Right cardiac atrium (tissue), 5 donors: ENCODE measurements around the gene CST1. TPM values are rescaled to one million over a fixed set of nuclear protein-coding genes. Genes with fewer than 3 reads are reported as not detected.
"Not testable (repeated sequence)": the region's sequence is repeated elsewhere in the genome, so short reads cannot be mapped to it uniquely, and the experiment has no call there.

Experiments used
- ATAC-seq, 2 donors: fragments of 200-7000 bp; cut with Tn5 transposase; one replicate each; pipeline versions ENCODE4 v1.8.0 to v1.9.1; 2020; ENCODE audit warnings: moderate library complexity in 2 of 2, mild to moderate bottlenecking in 1 of 2
- DNase-seq, 3 donors: peaks; one replicate each; pipeline ENCODE4 v3.0.0-alpha.2; 2020
- H3K27ac ChIP-seq: one replicate; pipeline ENCODE4 v1.5.1; 2013; ENCODE audit warnings: mild to moderate bottlenecking, low read length, control low read depth, moderate library complexity
- H3K27me3 ChIP-seq: one replicate; pipeline ENCODE4 v1.6.1; 2013; ENCODE audit not compliant: control insufficient read depth, insufficient read depth
- H3K4me1 ChIP-seq: one replicate; pipeline ENCODE4 v1.6.1; 2013; ENCODE audit warnings: low read length; ENCODE audit not compliant: control insufficient read depth, insufficient read depth
- H3K4me3 ChIP-seq: one replicate; pipeline ENCODE4 v1.5.1; 2013; ENCODE audit warnings: low read length, control low read depth
- H3K9me3 ChIP-seq: one replicate; pipeline ENCODE4 v1.6.1; 2013; ENCODE audit warnings: low read length; ENCODE audit not compliant: control insufficient read depth
- WGBS: extraction: QIAGEN DNeasy Blood & Tissue Kit; methylation state at CpG from one replicate; pipeline ENCODE4 v1.1.7; 2013; 5-methylcytosine and 5-hydroxymethylcytosine counted together
- intact Hi-C, 4 donors: fragments of 100-400 bp; cut with DNase I; formaldehyde crosslinking; loops; one replicate each; pipeline versions ENCODE4 v1.11.0 to v1.14.0; 2022 to 2023
- long read RNA-seq, 4 donors: library from polyadenylated mRNA; unstranded; transcript quantifications; one replicate each; pipeline ENCODE4 v2.0.0, GENCODE V29; 2020 to 2021
- polyA plus RNA-seq: library from polyadenylated mRNA; stranded (reverse); fragments of 200-250 nt; gene quantifications from one replicate; pipeline ENCODE4 v1.2.3, GENCODE V29; 2013
- total RNA-seq, 4 donors: library from RNA; stranded (reverse); fragmentation: NEBNext Ultra II Directional; extraction: Animal tissue kit (Norgen Biotek cat#: 25700); gene quantifications; one replicate each; pipeline ENCODE4 v1.2.1, GENCODE V29; 2021
- donor health status: healthy with polysubstance abuse.
- donor health status: DM: no; HTN: yes; CAD: no.
- donor health status: DM: no; HTN: no; CAD: no.
- donor health status: DM: no; HTN: yes; CAD: no; lungs with severe emphysema.
- donor health status: DM: yes; HTN: yes; CAD: no.

Gene CST1, protein sequence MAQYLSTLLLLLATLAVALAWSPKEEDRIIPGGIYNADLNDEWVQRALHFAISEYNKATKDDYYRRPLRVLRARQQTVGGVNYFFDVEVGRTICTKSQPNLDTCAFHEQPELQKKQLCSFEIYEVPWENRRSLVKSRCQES
- not detected for total RNA-seq
- not detected for polyA plus RNA-seq
- long read RNA-seq, donor 1, result 0 reads
- long read RNA-seq, donor 2, result 0 reads
- long read RNA-seq, donor 3, result 0 reads
- long read RNA-seq, donor 4, result 0 reads

- H3K27ac ChIP-seq, intact Hi-C loops, H3K4me3 ChIP-seq, H3K9me3 ChIP-seq, H3K4me1 ChIP-seq, H3K27me3 ChIP-seq, DNase-seq, ATAC-seq: not testable (repeated sequence)
- 52% methylated on average over 3 of the region's 3 CpGs for WGBS
Observed at GRCh38 chr20:23750786-23751185, at the start of gene CST1. Gene CST1, minus strand, starts transcription at chr20:23750935. Its CDS starts 69 bp downstream, at chr20:23750866.

DNA sequence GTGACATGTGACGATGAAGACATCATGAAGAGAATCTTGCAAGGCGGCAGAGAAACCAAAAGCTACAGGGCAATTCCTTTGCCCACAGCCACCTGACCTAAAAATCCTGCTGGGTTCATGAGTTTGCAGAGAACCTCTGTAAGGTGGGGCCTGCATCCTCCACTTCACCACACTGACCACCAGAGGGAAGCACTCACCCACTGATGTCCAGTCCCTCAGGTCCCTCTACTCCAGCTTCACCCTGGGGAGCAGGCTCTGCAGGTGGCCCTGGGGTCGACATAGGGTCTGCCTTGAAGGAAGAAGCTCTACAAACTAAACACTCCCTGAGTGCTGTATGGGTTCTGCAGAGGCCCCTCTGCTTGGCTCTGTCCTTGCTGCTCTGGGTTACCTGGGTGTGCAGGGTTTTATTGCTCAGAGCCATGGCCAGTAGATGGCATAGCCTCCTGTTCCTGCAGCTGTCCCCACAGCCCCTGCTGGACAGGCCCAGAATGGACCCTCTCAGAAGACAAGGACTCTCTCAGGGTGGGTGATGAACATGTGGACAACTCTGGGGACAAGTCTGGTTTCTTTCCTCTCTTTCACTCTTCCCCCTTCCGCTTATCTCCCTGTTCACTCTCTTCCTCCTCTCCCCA lies 48.6 kb upstream of the CST1 start:
- H3K4me3 ChIP-seq, H3K27me3 ChIP-seq, H3K27ac ChIP-seq, H3K9me3 ChIP-seq, intact Hi-C loops, H3K4me1 ChIP-seq: not testable (repeated sequence)
- 47% methylated on average over 4 of the region's 4 CpGs for WGBS
- peak in 2 of 3 donors; percentile 51 to 63 for DNase-seq
- ATAC-seq, result peak; percentile 73 to 81

- ATAC-seq, result no peak
Observed at GRCh38 chr20:23795526-23795925, 44.8 kb upstream of the CST1 start.

GRCh38 chr20:23794841-23795240 lies 44.1 kb upstream of the CST1 start:
- Histone ChIP-seq H3K27ac (no peak overlapping the region), H3K27me3 (no peaks in the 10 kb centered on the region), H3K9me3 (no peaks in the 10 kb centered on the region), H3K4me3 (no peak overlapping the region), H3K4me1 (no peaks in the 10 kb centered on the region)
- WGBS, result 46% methylated on average over 7 of the region's 7 CpGs
- intact Hi-C loops, result no loop called here
- DNase-seq (no peak), ATAC-seq (no peak)

More at GRCh38 chr20:23795526-23795925, 44.8 kb upstream of the CST1 start:
- Histone ChIP-seq H3K4me1 (no peaks in the 10 kb centered on the region), H3K4me3 (no peak overlapping the region), H3K27me3 (no peaks in the 10 kb centered on the region), H3K27ac (no peak overlapping the region), H3K9me3 (no peaks in the 10 kb centered on the region)
- WGBS, result 69% methylated on average over 3 of the region's 3 CpGs
- intact Hi-C loops, result no loop called here
- no peak for DNase-seq

DNA sequence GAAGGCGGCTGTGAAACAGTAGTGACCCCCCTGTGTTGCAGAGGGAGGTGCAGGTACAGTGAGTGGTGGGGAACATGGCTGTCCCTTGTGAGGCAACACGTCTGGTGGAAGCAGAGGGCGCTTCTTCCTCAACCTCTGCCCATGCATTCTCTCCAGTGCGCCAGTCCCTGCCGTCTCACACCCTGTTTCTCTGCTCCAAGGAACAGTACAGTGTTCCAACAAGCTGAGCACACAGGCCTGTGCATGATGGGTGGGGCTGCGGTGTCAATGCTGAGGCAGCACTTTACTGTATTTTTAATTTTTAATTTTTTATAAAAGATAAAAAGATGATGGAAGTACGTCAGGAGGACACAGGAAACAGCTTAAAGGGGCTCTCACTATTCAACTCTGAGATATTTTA lies 43.3 kb upstream of the CST1 start:
- Histone ChIP-seq H3K9me3 (no peaks in the 10 kb centered on the region), H3K27ac (no peak overlapping the region), H3K27me3 (no peaks in the 10 kb centered on the region), H3K4me1 (no peaks in the 10 kb centered on the region), H3K4me3 (no peak overlapping the region)
- 77% methylated on average over 7 of the region's 7 CpGs for WGBS
- no peak for DNase-seq
- intact Hi-C loops, result no loop called here
- no peak for ATAC-seq

DNA sequence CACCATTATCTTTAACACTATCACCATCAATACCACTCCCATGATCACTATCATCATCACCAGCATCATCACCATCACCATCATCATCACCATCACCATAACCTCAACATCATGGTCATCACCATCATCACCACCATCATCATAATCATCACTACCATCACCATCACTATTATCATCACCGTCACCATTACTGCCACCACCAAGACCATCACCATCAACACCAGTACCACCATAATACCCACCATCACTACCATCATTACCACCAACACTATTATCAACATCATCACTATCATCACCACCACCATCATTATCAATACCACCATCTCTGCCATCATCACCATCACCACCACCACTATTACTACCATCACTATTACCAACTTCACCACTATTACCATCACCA lies 32.7 kb upstream of the CST1 start:
- Histone ChIP-seq H3K27me3 (no peaks in the 10 kb centered on the region), H3K27ac (no peak overlapping the region), H3K4me1 (no peaks in the 10 kb centered on the region), H3K4me3 (no peak overlapping the region), H3K9me3 (no peaks in the 10 kb centered on the region)
- DNase-seq, result no peak
- no peak for ATAC-seq
- intact Hi-C loops, result no loop called here
- WGBS, result 94% methylated on average over 1 of the region's 1 CpG

DNA sequence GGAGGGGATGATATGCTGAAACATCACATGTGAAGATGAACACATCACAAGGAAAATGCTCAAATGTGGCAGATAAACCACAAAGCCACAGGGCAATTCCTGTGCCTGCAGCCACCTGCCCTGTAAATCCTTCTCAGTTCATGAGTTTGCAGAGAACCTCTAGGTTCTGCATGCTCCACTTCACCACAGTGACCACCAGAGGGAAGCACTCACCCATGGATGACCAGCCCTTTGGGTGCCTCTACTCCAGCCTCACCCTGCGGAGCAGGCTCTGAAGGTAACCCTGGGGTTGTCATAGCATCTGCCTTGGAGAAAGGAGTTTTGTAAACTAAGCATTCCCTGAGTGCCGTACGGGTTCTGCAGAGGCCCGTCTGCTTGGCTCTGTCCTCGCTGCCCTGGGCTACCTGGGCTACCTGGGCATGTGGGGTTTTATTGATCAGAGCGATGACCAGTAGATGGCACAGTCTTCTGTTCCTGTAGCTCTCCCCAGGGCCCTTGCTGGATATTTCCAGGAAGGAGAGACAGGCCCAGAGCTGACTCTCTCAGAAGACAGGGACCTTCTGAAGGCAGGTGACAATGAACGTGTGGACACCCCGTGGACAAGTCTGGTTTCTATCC lies 31.7 kb upstream of the CST1 start:
- peak in 1 of 2 donors; percentile 55 for ATAC-seq

DNA sequence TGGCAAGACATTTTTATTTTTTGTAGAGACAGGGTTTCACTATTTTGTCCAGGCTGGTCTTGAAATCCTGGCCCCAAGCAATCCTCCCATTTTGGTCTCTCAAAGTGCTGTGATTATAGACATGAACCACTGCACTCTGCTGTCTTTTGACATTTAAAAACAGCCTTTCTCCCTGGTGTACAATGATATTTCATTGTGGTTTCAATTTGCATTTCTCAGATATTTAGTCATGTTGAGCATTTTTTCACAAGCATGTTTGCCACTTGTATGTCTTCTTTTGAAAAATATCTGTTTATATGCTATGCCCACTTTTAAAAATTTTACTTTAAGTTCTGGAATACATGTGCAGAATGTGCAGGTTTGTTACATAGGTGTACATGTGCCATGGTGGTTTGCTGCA lies 27.9 kb upstream of the CST1 start:
- H3K4me1 ChIP-seq, H3K27ac ChIP-seq, DNase-seq, H3K4me3 ChIP-seq, H3K27me3 ChIP-seq, H3K9me3 ChIP-seq, ATAC-seq: not testable (repeated sequence)
- intact Hi-C loops, result loop anchor here in 1 of 4 donors (10.0 kb wide), 1 partner anchor 56 kb away; no protein-coding TSS in a partner anchor

More for the DNA sequence above, 31.7 kb upstream of the CST1 start:
- no peak for DNase-seq
- H3K4me3 ChIP-seq, result no peak overlapping the region
- WGBS, result 69% methylated on average over 8 of the region's 8 CpGs
- no peaks in the 10 kb centered on the region for H3K4me1 ChIP-seq
- H3K9me3 ChIP-seq, result no peaks in the 10 kb centered on the region
- intact Hi-C loops, result no loop called here
- H3K27ac ChIP-seq, result no peak overlapping the region
- H3K27me3 ChIP-seq, result no peaks in the 10 kb centered on the region

GRCh38 chr20:23777380-23777779 lies 26.6 kb upstream of the CST1 start:
- not testable (repeated sequence) for ATAC-seq, DNase-seq, H3K27ac ChIP-seq, H3K27me3 ChIP-seq, H3K4me3 ChIP-seq, H3K9me3 ChIP-seq, H3K4me1 ChIP-seq
- intact Hi-C loops, result loop anchor here in 1 of 4 donors (10.0 kb wide), 1 partner anchor 57 kb away; no protein-coding TSS in a partner anchor
- WGBS, result 76% methylated on average over 7 of the region's 8 CpGs

DNA sequence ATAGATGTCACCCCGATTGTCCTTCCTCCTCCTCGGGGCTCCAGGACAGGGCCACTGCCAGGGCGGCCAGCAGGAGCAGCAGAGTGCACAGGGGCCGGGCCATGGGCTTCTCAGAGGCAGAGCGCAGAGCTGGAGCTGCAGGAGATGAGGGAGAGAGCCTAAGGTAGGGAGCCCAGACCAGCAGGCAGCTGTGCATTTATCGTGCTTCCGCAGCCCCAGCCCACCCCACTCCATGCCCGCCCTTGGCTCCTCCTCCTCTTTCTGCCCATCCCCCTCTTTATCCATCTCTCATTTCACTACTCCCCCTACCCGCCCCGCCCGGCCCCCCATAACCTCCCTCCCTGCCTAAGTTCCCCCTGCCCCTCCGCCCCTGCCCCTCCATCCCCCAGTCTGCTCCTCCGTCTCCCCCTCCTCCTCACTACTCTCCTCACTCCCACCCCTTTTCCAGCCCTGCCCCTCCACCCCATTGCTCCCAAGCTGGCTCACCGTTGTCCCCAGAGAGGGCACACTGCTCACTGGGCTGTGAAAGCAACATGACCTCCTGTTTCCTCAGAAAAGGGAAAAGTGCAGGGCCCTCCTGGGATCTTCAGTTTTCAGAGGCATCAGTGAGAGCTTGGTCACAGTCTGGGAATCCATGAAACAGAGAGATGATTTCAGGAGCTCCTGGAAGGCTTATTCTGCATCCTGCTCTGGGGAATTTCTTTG lies 25.5 kb upstream of the CST1 start:
- 22% methylated on average over 14 of the region's 14 CpGs for WGBS
- ATAC-seq (no peak), DNase-seq (no peak)
- no peaks in the 10 kb centered on the region for H3K4me1 ChIP-seq
- no peak overlapping the region for H3K27ac ChIP-seq
- H3K9me3 ChIP-seq, result no peaks in the 10 kb centered on the region
- no peak overlapping the region for H3K4me3 ChIP-seq
- intact Hi-C loops, result loop anchor here in 1 of 4 donors (10.0 kb wide), 1 partner anchor 59 kb away; no protein-coding TSS in a partner anchor
- H3K27me3 ChIP-seq, result no peaks in the 10 kb centered on the region

DNA sequence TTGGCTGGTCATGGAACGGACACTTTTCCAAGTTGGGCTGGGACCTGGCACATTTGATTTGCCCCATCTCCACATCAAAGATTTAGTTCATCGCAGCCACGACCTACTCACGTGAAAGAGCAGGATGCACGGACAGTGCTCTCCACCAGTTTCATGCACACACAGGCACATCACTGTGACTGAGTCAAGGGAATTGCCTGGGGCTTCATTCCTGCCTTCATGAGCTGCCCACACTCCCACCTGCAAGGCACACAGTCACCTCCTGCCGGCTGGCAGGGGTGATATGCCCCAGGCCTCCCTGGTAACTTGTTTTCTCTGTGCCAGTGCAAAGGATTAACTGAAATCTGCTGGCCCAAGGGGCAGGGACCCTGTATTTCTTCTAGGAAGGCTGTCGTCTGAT lies 23.3 kb upstream of the CST1 start:
- ATAC-seq, result no peak
- Histone ChIP-seq H3K4me3 (no peak overlapping the region), H3K27ac (no peak overlapping the region), H3K27me3 (no peaks in the 10 kb centered on the region), H3K9me3 (no peaks in the 10 kb centered on the region), H3K4me1 (no peaks in the 10 kb centered on the region)
- WGBS, result 89% methylated on average over 7 of the region's 7 CpGs
- DNase-seq, result no peak
- intact Hi-C loops, result loop anchor here in 1 of 4 donors (10.0 kb wide), 1 partner anchor 61 kb away; no protein-coding TSS in a partner anchor
